T-helper 2 cell treated with Interferon-gamma antibody and Interleukin-4, amounts not matched to agents 5 μg/mL and 100 μg/mL, for 36 hours (primary cell): ENCODE results near the gene SHTN1.

Experiments used
- DNase-seq: peaks from one replicate; pipeline ENCODE4 v3.0.0; 2021; ENCODE audit warnings: low spot score
- H3K27ac Mint-ChIP-seq: one replicate; pipeline ENCODE4 v1.8.0; 2021; ENCODE audit warnings: mild to moderate bottlenecking, mixed read lengths
- H3K27me3 Mint-ChIP-seq: one replicate; pipeline ENCODE4 v1.8.0; 2021; ENCODE audit warnings: low read depth, mixed read lengths
- H3K36me3 Mint-ChIP-seq: one replicate; pipeline ENCODE4 v1.8.0; 2021; ENCODE audit warnings: low read depth, mixed read lengths
- H3K4me1 Mint-ChIP-seq: one replicate; pipeline ENCODE4 v1.8.0; 2021; ENCODE audit warnings: low read depth, mixed read lengths
- H3K4me3 Mint-ChIP-seq: one replicate; pipeline ENCODE4 v1.8.0; 2022; ENCODE audit warnings: mild to moderate bottlenecking, moderate library complexity, mixed read lengths
- H3K9me3 Mint-ChIP-seq: one replicate; pipeline ENCODE4 v1.8.0; 2021; ENCODE audit warnings: mixed read lengths

Gene SHTN1

GRCh38 chr10:116918583-116918982 lies 86.4 kb downstream of the SHTN1 start:
- no peak for DNase-seq
- Mint-ChIP-seq H3K36me3 (no peaks in the 10 kb centered on the region), H3K27me3 (peaks cover 3% of the 10 kb centered on the region), H3K4me3 (no peak overlapping the region), H3K4me1 (no peaks in the 10 kb centered on the region), H3K9me3 (no peaks in the 10 kb centered on the region), H3K27ac (no peak overlapping the region)

- H3K9me3 Mint-ChIP-seq, result no peaks in the 10 kb centered on the region
- no peak overlapping the region for H3K27ac Mint-ChIP-seq
- no peak for DNase-seq
- peaks cover 3% of the 10 kb centered on the region for H3K27me3 Mint-ChIP-seq
- no peak overlapping the region for H3K4me3 Mint-ChIP-seq
- H3K36me3 Mint-ChIP-seq, result no peaks in the 10 kb centered on the region
- H3K4me1 Mint-ChIP-seq, result no peaks in the 10 kb centered on the region
Observed at GRCh38 chr10:116917481-116917880, 87.5 kb downstream of the SHTN1 start.

- no peaks in the 10 kb centered on the region for H3K36me3 Mint-ChIP-seq
- no peaks in the 10 kb centered on the region for H3K9me3 Mint-ChIP-seq
- DNase-seq, result no peak
- peaks cover 3% of the 10 kb centered on the region for H3K27me3 Mint-ChIP-seq
- H3K4me3 Mint-ChIP-seq, result no peak overlapping the region
- no peaks in the 10 kb centered on the region for H3K4me1 Mint-ChIP-seq
- H3K27ac Mint-ChIP-seq, result no peak overlapping the region
Observed at GRCh38 chr10:116915340-116915739, 89.6 kb downstream of the SHTN1 start.

GRCh38 chr10:116913695-116914094 lies 91.3 kb downstream of the SHTN1 start:
- H3K4me3 Mint-ChIP-seq, result no peak overlapping the region
- no peak for DNase-seq
- H3K27ac Mint-ChIP-seq, result no peak overlapping the region
- H3K36me3 Mint-ChIP-seq, result no peaks in the 10 kb centered on the region
- H3K9me3 Mint-ChIP-seq, result no peaks in the 10 kb centered on the region
- H3K27me3 Mint-ChIP-seq, result peaks cover 3% of the 10 kb centered on the region
- H3K4me1 Mint-ChIP-seq, result no peaks in the 10 kb centered on the region

DNA sequence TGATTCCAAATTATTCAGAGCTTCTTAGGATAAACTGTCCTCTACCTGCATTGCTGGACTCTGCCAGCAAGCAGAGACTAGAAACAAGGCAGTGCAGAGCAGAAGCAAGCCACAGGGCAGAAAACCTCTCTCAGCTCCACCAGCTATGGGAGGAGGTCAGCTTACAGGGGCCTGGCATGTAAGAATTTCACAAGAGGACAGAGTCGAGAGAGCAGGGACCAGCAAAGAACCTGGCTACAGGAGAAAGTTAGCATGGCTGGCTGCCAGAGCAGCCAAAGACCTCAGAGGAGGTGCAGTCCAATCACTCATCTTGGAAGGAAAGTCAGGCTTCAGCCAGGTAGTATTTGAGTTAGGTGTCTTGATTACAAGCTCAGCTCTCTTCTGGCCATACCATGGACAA lies 92.8 kb downstream of the SHTN1 start:
- Mint-ChIP-seq H3K27me3 (peaks cover 3% of the 10 kb centered on the region), H3K4me3 (no peak overlapping the region), H3K36me3 (no peaks in the 10 kb centered on the region)

DNA sequence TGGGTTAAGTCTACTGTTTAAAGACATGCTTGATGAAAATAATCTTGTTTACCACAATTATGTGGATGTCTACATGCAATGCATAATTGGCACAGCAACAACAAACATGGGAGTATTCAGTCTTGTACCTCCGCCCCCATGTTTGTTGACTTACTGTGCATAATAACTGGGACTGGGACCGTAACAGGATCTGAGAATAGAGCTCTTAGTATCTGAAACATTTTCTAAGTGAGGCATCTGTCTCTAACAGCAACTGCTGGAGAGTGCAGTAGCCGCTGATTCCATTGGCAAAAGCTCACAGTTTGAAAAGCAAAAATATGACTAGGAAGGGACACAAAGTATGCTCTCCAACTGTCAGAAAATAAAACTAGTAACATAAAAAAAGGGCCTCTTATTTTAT lies 94.1 kb downstream of the SHTN1 start:
- Mint-ChIP-seq H3K27ac (no peak overlapping the region), H3K4me1 (no peaks in the 10 kb centered on the region), H3K27me3 (peaks cover 3% of the 10 kb centered on the region), H3K9me3 (no peaks in the 10 kb centered on the region), H3K4me3 (no peak overlapping the region), H3K36me3 (no peaks in the 10 kb centered on the region)
- DNase-seq, result no peak

More for the DNA sequence above, 92.8 kb downstream of the SHTN1 start:
- no peak overlapping the region for H3K27ac Mint-ChIP-seq
- H3K9me3 Mint-ChIP-seq, result no peaks in the 10 kb centered on the region
- no peaks in the 10 kb centered on the region for H3K4me1 Mint-ChIP-seq
- DNase-seq, result no peak

- Mint-ChIP-seq H3K36me3 (no peaks in the 10 kb centered on the region), H3K4me3 (no peak overlapping the region), H3K27me3 (no peaks in the 10 kb centered on the region), H3K9me3 (no peaks in the 10 kb centered on the region), H3K4me1 (no peaks in the 10 kb centered on the region), H3K27ac (no peak overlapping the region)
- no peak for DNase-seq
Observed at GRCh38 chr10:116909307-116909706, 95.7 kb downstream of the SHTN1 start.

- H3K9me3 Mint-ChIP-seq, result no peaks in the 10 kb centered on the region
- H3K27ac Mint-ChIP-seq, result no peak overlapping the region
Observed at GRCh38 chr10:116907245-116907987, 97.6 kb downstream of the SHTN1 start.

GRCh38 chr10:116905845-116906210 lies 99.2 kb downstream of the SHTN1 start:
- H3K36me3 Mint-ChIP-seq, result no peaks in the 10 kb centered on the region
- no peak overlapping the region for H3K27ac Mint-ChIP-seq
- no peak for DNase-seq
- no peak overlapping the region for H3K4me3 Mint-ChIP-seq
- no peaks in the 10 kb centered on the region for H3K4me1 Mint-ChIP-seq
- no peaks in the 10 kb centered on the region for H3K9me3 Mint-ChIP-seq
- no peaks in the 10 kb centered on the region for H3K27me3 Mint-ChIP-seq

More at GRCh38 chr10:116907245-116907987, 97.6 kb downstream of the SHTN1 start:
- no peaks in the 10 kb centered on the region for H3K4me1 Mint-ChIP-seq
- no peak overlapping the region for H3K4me3 Mint-ChIP-seq
- DNase-seq, result no peak
- no peaks in the 10 kb centered on the region for H3K27me3 Mint-ChIP-seq
- no peaks in the 10 kb centered on the region for H3K36me3 Mint-ChIP-seq

DNA sequence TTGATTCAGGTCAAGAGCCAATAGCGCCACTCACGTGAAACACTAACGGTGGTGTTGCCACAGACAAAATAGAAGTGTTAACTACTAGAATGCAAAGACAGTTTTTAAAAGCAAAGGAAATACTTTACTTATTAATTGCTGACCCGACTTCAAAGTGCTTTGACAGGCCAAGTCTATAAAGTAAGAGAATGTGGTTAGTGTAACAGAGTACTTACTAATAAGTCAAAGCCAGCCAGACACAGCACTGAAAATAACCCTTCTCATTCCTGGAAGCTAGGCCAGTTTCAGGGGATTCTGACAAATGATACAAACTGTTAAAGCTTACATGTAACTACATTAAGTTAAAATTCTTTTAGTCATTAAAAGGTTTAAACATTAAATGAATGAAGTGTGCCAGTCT lies 105.4 kb downstream of the SHTN1 start:
- H3K4me3 Mint-ChIP-seq, result no peak overlapping the region

DNA sequence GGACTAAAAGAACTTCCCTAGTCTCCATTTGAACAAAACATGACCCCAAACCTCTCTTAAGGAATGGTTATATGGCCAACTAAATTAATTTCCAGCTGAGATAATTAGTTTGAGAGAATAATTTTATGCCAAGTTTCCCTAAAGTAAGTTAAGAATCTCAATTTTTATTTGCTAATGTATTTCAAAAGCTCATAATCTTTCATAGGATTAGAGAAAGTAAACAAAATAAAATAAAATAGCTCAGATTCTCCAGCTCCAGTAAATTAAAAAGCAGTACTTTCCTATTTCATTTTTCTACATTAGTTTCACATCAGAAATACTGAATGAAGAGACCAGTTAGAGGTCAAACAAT lies 111.3 kb downstream of the SHTN1 start:
- Mint-ChIP-seq H3K4me1 (no peaks in the 10 kb centered on the region), H3K27ac (no peak overlapping the region), H3K4me3 (no peak overlapping the region), H3K27me3 (peaks cover 30% of the 10 kb centered on the region), H3K9me3 (no peaks in the 10 kb centered on the region), H3K36me3 (no peaks in the 10 kb centered on the region)
- DNase-seq, result no peak

More for the DNA sequence above, 105.4 kb downstream of the SHTN1 start:
- DNase-seq, result no peak
- Mint-ChIP-seq H3K36me3 (no peaks in the 10 kb centered on the region), H3K4me1 (no peaks in the 10 kb centered on the region), H3K27me3 (peaks cover under 1% of the 10 kb centered on the region), H3K27ac (no peak overlapping the region), H3K9me3 (no peaks in the 10 kb centered on the region)

DNA sequence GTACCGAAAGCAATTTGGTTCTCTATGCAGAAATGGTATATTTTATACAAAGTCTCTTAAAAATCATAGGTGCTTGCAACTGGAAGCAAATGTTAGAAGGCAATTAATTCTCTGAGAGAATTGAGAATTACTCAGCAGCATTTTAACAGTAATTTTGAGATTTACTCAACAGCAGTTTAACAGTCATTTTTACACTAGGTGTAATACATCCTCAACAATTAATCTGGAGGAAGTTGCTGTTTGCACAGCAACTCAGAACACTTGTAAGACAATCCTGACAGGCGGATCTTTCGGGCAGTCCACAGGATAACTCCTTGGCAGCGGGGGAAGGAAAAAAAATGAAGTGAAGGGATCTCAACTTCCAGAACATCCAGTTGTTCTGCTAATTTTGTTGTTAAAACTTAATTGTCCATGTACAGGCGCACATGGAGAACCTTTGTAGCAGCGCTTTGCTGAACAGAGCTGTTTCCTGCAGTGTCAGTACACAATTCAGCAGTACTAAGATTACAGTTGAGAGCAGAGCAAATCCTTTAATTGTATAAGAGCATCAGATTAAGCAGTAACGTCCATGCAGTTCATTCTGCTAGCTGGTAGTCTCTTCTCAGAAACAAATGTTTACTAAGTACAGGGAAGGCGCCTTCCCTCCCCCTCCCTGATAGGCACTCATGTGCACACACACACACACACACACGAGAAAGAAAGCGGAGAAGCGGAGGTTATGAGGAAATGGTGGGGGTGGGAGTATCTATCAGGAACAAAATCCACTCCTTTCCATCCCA lies 111.9 kb downstream of the SHTN1 start:
- no peak for DNase-seq
- no peaks in the 10 kb centered on the region for H3K9me3 Mint-ChIP-seq
- H3K4me3 Mint-ChIP-seq, result no peak overlapping the region
- no peaks in the 10 kb centered on the region for H3K36me3 Mint-ChIP-seq
- no peaks in the 10 kb centered on the region for H3K4me1 Mint-ChIP-seq
- no peak overlapping the region for H3K27ac Mint-ChIP-seq
- peaks cover 30% of the 10 kb centered on the region for H3K27me3 Mint-ChIP-seq

GRCh38 chr10:116891208-116891607 lies 113.8 kb downstream of the SHTN1 start:
- no peak for DNase-seq
- H3K27ac Mint-ChIP-seq, result no peak overlapping the region

GRCh38 chr10:116889066-116889465 lies 115.9 kb downstream of the SHTN1 start:
- Mint-ChIP-seq H3K4me3 (no peak overlapping the region), H3K36me3 (no peaks in the 10 kb centered on the region), H3K27ac (no peak overlapping the region), H3K27me3 (peaks cover 25% of the 10 kb centered on the region), H3K4me1 (no peaks in the 10 kb centered on the region), H3K9me3 (no peaks in the 10 kb centered on the region)
- DNase-seq, result no peak

More at GRCh38 chr10:116891208-116891607, 113.8 kb downstream of the SHTN1 start:
- Mint-ChIP-seq H3K9me3 (no peaks in the 10 kb centered on the region), H3K36me3 (no peaks in the 10 kb centered on the region), H3K4me3 (no peak overlapping the region), H3K4me1 (no peaks in the 10 kb centered on the region), H3K27me3 (peaks cover 30% of the 10 kb centered on the region)
